K562 (cell line): ENCODE results near the gene ZSCAN5C. TPM values are rescaled to one million over a fixed set of nuclear protein-coding genes. Genes with fewer than 3 reads are reported as not detected.
A peak's percentile ranks its signal among the peaks of the same experiment; 100 is the strongest.

Source experiments
- CAMTA2 ChIP-seq: fragments of 250-450 bp; sonication (Bioruptor Pico); conservative IDR thresholded peaks from 2 replicates; pipeline ENCODE4 v1.5.1; 2022
- EHMT2 ChIP-seq: fragments of 450-650 bp; IDR thresholded peaks from 2 replicates; pipeline ENCODE4 v1.6.1; 2018; ENCODE audit warnings: antibody characterized with exemption
- ESRRB ChIP-seq: fragments of 250-450 bp; sonication (Bioruptor Pico); IDR thresholded peaks from 2 replicates; pipeline ENCODE4 v1.5.0; 2020; ENCODE audit warnings: mild to moderate bottlenecking, moderate library complexity, borderline replicate concordance
- ID3 ChIP-seq, 2 experiments: fragments of 250-450 bp in 1 of 2; fragments of 450-650 bp in 1 of 2; sonication (Bioruptor Pico) in 1 of 2; IDR thresholded peaks; 2 replicates each; pipeline versions ENCODE4 v1.6.1 to v1.8.0; 2016 to 2021; ENCODE audit warnings: mild to moderate bottlenecking in 2 of 2, moderate library complexity in 2 of 2, missing compliant biosample characterization in 1 of 2, missing genetic modification characterization in 1 of 2
- JUN ChIP-seq, 2 experiments: sonication (generic) in 1 of 2; formaldehyde crosslinking in 1 of 2; IDR thresholded peaks; 2 replicates each; pipeline versions ENCODE4 v1.6.1 to v1.8.0; 2012 to 2022; ENCODE audit warnings: borderline replicate concordance in 2 of 2, mild to moderate bottlenecking in 2 of 2, improper control_type of control experiment in 1 of 2, low read depth in 1 of 2, low read length in 1 of 2, missing genetic modification reagents in 1 of 2
- KAT2B ChIP-seq: IDR thresholded peaks from one replicate; pipeline ENCODE4 v1.6.1; 2012; ENCODE audit warnings: low read depth, mild to moderate bottlenecking, control low read depth, inconsistent platforms, low read length, moderate library complexity
- MCM7 ChIP-seq, 2 experiments: fragments of 450-650 bp; IDR thresholded peaks; 2 replicates each; pipeline ENCODE4 v1.6.1; 2016 to 2018
- NFATC3 ChIP-seq: fragments of 450-650 bp; IDR thresholded peaks from 2 replicates; pipeline ENCODE4 v1.6.1; 2017; ENCODE audit warnings: mild to moderate bottlenecking
- NRF1 ChIP-seq, 2 experiments: fragments of 450-650 bp; IDR thresholded peaks in 1 of 2; conservative IDR thresholded peaks in 1 of 2; 2 replicates each; pipeline ENCODE4 v1.6.1; 2014; ENCODE audit warnings: mild to moderate bottlenecking in 2 of 2
- NUFIP1 ChIP-seq: fragments of 450-650 bp; IDR thresholded peaks from 2 replicates; pipeline ENCODE4 v1.6.1; 2018; ENCODE audit not compliant: partially characterized antibody
- PRDM10 ChIP-seq: fragments of 450-650 bp; IDR thresholded peaks from 2 replicates; pipeline ENCODE4 v1.6.1; 2018; ENCODE audit not compliant: partially characterized antibody
- RBM14 ChIP-seq: fragments of 200-400 bp; formaldehyde crosslinking; IDR thresholded peaks from 2 replicates; pipeline ENCODE4 v1.6.1; 2018; ENCODE audit warnings: low read depth, mild to moderate bottlenecking, low read length, moderate library complexity, borderline replicate concordance; ENCODE audit not compliant: insufficient read depth
- ZBTB9 ChIP-seq: fragments of 450-650 bp; formaldehyde crosslinking; IDR thresholded peaks from 2 replicates; pipeline ENCODE4 v1.4.0; 2020; ENCODE audit warnings: mild to moderate bottlenecking, moderate library complexity
- ZNF165 ChIP-seq: fragments of 250-450 bp; sonication (Bioruptor Pico); IDR thresholded peaks from 2 replicates; pipeline ENCODE4 v1.4.0; 2020; ENCODE audit warnings: borderline replicate concordance
- ZNF280A ChIP-seq: fragments of 450-650 bp; IDR thresholded peaks from 2 replicates; pipeline ENCODE4 v1.6.1; 2018; ENCODE audit warnings: mild to moderate bottlenecking, low read depth; ENCODE audit not compliant: partially characterized antibody
- ZNF76 ChIP-seq: fragments of 250-450 bp; sonication (Bioruptor Pico); IDR thresholded peaks from 2 replicates; pipeline ENCODE4 v1.4.0; 2020; ENCODE audit warnings: mild to moderate bottlenecking, moderate library complexity, borderline replicate concordance
- polyA plus RNA-seq, 8 experiments: library from polyadenylated mRNA; depleted of rRNA in 4 of 8; stranded (reverse) in 5 of 8; unstranded in 3 of 8; fragments of >200 nt; fragmentation: Nextera tagmentation in 2 of 8; fragmentation: Illumina TruSeq in 1 of 8; extraction: Ambion mirVana in 2 of 8; extraction: Trizol in 1 of 8; gene quantifications; 2 replicates each; pipeline versions ENCODE4 v1.2.1 to v1.2.3, GENCODE V29; 2011 to 2014; ENCODE audit warnings: inconsistent platforms in 1 of 8, missing spikeins in 1 of 8
- total RNA-seq, 7 experiments: library from RNA; depleted of rRNA in 6 of 7; stranded (reverse); fragments of >200 nt in 6 of 7; fragmentation: Illumina TruSeq in 2 of 7; extraction: Trizol in 2 of 7; gene quantifications; 2 replicates each; pipeline versions ENCODE4 v1.2.1 to v1.2.3, GENCODE V29; 2011 to 2021; ENCODE audit warnings: low replicate concordance in 1 of 7
- TF ChIP-seq, protein P1 (sequence below): sonication (generic); formaldehyde crosslinking; IDR thresholded peaks from 2 replicates; pipeline ENCODE4 v1.8.0; 2022; ENCODE audit warnings: missing genetic modification reagents, mild to moderate bottlenecking, borderline replicate concordance

Gene ZSCAN5C
- total and polyA plus RNA-seq, 9 of the 15 experiments (the other 6 are each of a cell fraction or from before 2014, with no cell fraction given): 0.07 TPM; not detected in 8

- TF ChIP-seq KAT2B (no peak), ZNF76 (CRISPR knock-in tag) (peak; percentile 90), ESRRB (no peak), ZNF165 (CRISPR knock-in tag) (0 out of 2 replicates have a peak, but pooled peaks have one; percentile 73), NUFIP1 (no peak), CAMTA2 (CRISPR knock-in tag) (no peak), NRF1 (conservative IDR thresholded peaks at IDR 0.05 in 1 of 2, IDR thresholded peaks at IDR 0.05 in 1 of 2) (no peak), JUN (IDR thresholded peaks at IDR 0.05; ENCODE audit: borderline replicate concordance, low read depth, low read length) (peak; percentile 23; the same call in 1 of the 2 replicates), JUN (CRISPR knock-in tag; IDR thresholded peaks at IDR 0.05; ENCODE audit: borderline replicate concordance) (no peak), ZBTB9 (CRISPR knock-in tag) (peak; percentile 92), RBM14 (no peak), ID3 (CRISPR knock-in tag; IDR thresholded peaks at IDR 0.05) (no peak), ID3 (tag; IDR thresholded peaks at IDR 0.05) (peak; percentile 84), EHMT2 (peak; percentile 95), PRDM10 (no peak), NFATC3 (no peak), MCM7 (IDR thresholded peaks at IDR 0.05) (no peak), ZNF280A (no peak)
- TF ChIP-seq, protein P1, sequence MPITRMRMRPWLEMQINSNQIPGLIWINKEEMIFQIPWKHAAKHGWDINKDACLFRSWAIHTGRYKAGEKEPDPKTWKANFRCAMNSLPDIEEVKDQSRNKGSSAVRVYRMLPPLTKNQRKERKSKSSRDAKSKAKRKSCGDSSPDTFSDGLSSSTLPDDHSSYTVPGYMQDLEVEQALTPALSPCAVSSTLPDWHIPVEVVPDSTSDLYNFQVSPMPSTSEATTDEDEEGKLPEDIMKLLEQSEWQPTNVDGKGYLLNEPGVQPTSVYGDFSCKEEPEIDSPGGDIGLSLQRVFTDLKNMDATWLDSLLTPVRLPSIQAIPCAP (CRISPR knock-in tag): no peak
These were observed 50.8 kb downstream of the ZSCAN5C start (continued) for GRCh38 chr19:56252699-56253422.
